ENCODE data around the gene SUPT3H. TPM values are rescaled to one million over a fixed set of nuclear protein-coding genes. Genes with fewer than 3 reads are reported as not detected.

SUPT3H gene
- total and polyA plus RNA-seq, 7 donors, result 1.7 to 4.3 (median 2.8) TPM

- WGBS, 3 donors, result 9 to 13% (median 11%) methylated on average over 40 of the region's 40 CpGs
- no peak for TF ChIP-seq CTCF (IDR thresholded peaks at IDR 0.05)
- no peaks in the 10 kb centered on the region for H3K36me3 ChIP-seq (ENCODE audit: insufficient read depth in 1 of 2, low read depth in 1 of 2)
- H3K4me3 ChIP-seq, result peak overlapping the region; percentile 73
- intact Hi-C loops (cut with DNase I), result loop anchor here (2.0 to 10.0 kb wide), 5 partner anchors 38 to 765 kb away; no protein-coding TSS in a partner anchor
- DNase-seq (no peak), ATAC-seq (no peak)
- H3K9me3 ChIP-seq, result no peaks in the 10 kb centered on the region
- peaks cover 6 to 89% (median 17%) of the 10 kb centered on the region in 3 donors for H3K27me3 ChIP-seq (ENCODE audit: insufficient read depth in 3 of 3, low read length in 2 of 3)
- H3K4me1 ChIP-seq, result peaks cover 25% of the 10 kb centered on the region
- no peak overlapping the region for H3K27ac ChIP-seq
Measured at GRCh38 chr6:45420083-45420908, 42.6 kb upstream of the SUPT3H start.

- 6 to 8% (median 7%) methylated on average over 36 to 38 of the region's 38 CpGs for WGBS, 3 donors
- peak; percentile 9 for TF ChIP-seq CTCF (IDR thresholded peaks at IDR 0.05)
- Histone ChIP-seq H3K27me3 (ENCODE audit: insufficient read depth in 3 of 3, low read length in 2 of 3) (peaks cover 6 to 95% (median 17%) of the 10 kb centered on the region in 3 donors), H3K4me3 (peak overlapping the region; percentile 73), H3K4me1 (peaks cover 25% of the 10 kb centered on the region), H3K9me3 (no peaks in the 10 kb centered on the region), H3K27ac (no peak overlapping the region), H3K36me3 (ENCODE audit: insufficient read depth in 1 of 2, low read depth in 1 of 2) (no peaks in the 10 kb centered on the region)
- DNase-seq (peak; percentile 20 to 67), ATAC-seq (peak; percentile 22 to 47 (median 38))
- intact Hi-C loops (cut with DNase I), result loop anchor here (2.0 to 10.0 kb wide), 5 partner anchors 37 to 765 kb away; no protein-coding TSS in a partner anchor
Measured at GRCh38 chr6:45419571-45420082, 41.9 kb upstream of the SUPT3H start.

- 90 to 97% (median 91%) methylated on average over 2 of the region's 2 CpGs for WGBS, 3 donors
- H3K36me3 ChIP-seq (ENCODE audit: insufficient read depth in 1 of 2, low read depth in 1 of 2), result no peaks in the 10 kb centered on the region
- H3K27ac ChIP-seq, result no peak overlapping the region
- H3K27me3 ChIP-seq (ENCODE audit: insufficient read depth in 3 of 3, low read length in 2 of 3), result peaks cover 10 to 74% (median 12%) of the 10 kb centered on the region in 3 donors
- ATAC-seq (no peak), DNase-seq (no peak)
- H3K4me3 ChIP-seq, result no peak overlapping the region
- TF ChIP-seq CTCF (IDR thresholded peaks at IDR 0.05), result no peak
- H3K4me1 ChIP-seq, result peaks cover 12% of the 10 kb centered on the region
- intact Hi-C loops (cut with DNase I), result loop anchor here in 1 of 2 donors (10.0 kb wide), 1 partner anchor 763 kb away; no protein-coding TSS in a partner anchor
- no peaks in the 10 kb centered on the region for H3K9me3 ChIP-seq
Measured at GRCh38 chr6:45417436-45417835, 39.7 kb upstream of the SUPT3H start.

GRCh38 chr6:45416700-45417099, 39.0 kb upstream of the SUPT3H start:
- whole genome bisulfite sequencing, 3 donors, result 43 to 57% (median 46%) methylated on average over 2 of the region's 2 CpGs
- intact Hi-C loops (cut with DNase I), result loop anchor here in 1 of 2 donors (10.0 kb wide), 1 partner anchor 762 kb away; no protein-coding TSS in a partner anchor
- H3K27me3 ChIP-seq (ENCODE audit: insufficient read depth in 3 of 3, low read length in 2 of 3), result peaks cover 9 to 69% (median 10%) of the 10 kb centered on the region in 3 donors

More at GRCh38 chr6:45416700-45417099, 39.0 kb upstream of the SUPT3H start:
- DNase-seq (no peak), ATAC-seq (no peak)
- Histone ChIP-seq H3K36me3 (ENCODE audit: insufficient read depth in 1 of 2, low read depth in 1 of 2) (no peaks in the 10 kb centered on the region), H3K4me1 (peaks cover 12% of the 10 kb centered on the region), H3K4me3 (no peak overlapping the region), H3K27ac (no peak overlapping the region), H3K9me3 (no peaks in the 10 kb centered on the region)
- no peak for TF ChIP-seq CTCF (IDR thresholded peaks at IDR 0.05)

Data from psoas muscle (tissue), 8 donors.